Endodermal cell (in vitro differentiated cells): ENCODE measurements around the gene SERTAD4. TPM values are rescaled to one million over a fixed set of nuclear protein-coding genes. Genes with fewer than 3 reads are reported as not detected.

Experiments
- DNase-seq: peaks from one replicate; pipeline ENCODE4 v3.0.0-alpha.2; 2017
- H3K27ac ChIP-seq: 2 replicates; pipeline ENCODE4 v1.5.1; 2013; ENCODE audit warnings: mild to moderate bottlenecking, low read depth, low read length, moderate library complexity
- H3K27me3 ChIP-seq: 2 replicates; pipeline ENCODE4 v1.6.1; 2013; ENCODE audit warnings: mild to moderate bottlenecking, low read length, moderate library complexity; ENCODE audit not compliant: insufficient read depth, control insufficient read depth, poor library complexity, severe bottlenecking
- H3K36me3 ChIP-seq: 2 replicates; pipeline ENCODE4 v1.7.0; 2013; ENCODE audit warnings: mild to moderate bottlenecking, low read length, moderate library complexity; ENCODE audit not compliant: control insufficient read depth, insufficient read depth
- H3K4me1 ChIP-seq: one replicate; pipeline ENCODE4 v1.7.0; 2013; ENCODE audit warnings: low read length; ENCODE audit not compliant: control insufficient read depth, insufficient read depth
- H3K4me3 ChIP-seq: 2 replicates; pipeline ENCODE4 v1.5.1; 2013; ENCODE audit warnings: mild to moderate bottlenecking, low read length, moderate library complexity
- H3K9ac ChIP-seq: 2 replicates; pipeline ENCODE4 v1.6.1; 2013; ENCODE audit warnings: mild to moderate bottlenecking, low read length, moderate library complexity; ENCODE audit not compliant: poor library complexity, severe bottlenecking; ENCODE audit errors: extremely low read depth
- H3K9me3 ChIP-seq: 2 replicates; pipeline ENCODE4 v1.6.1; 2013; ENCODE audit warnings: mild to moderate bottlenecking, low read length, moderate library complexity; ENCODE audit not compliant: control insufficient read depth
- H3K27ac Mint-ChIP-seq: 2 replicates; pipeline ENCODE4 v1.8.0; 2020; ENCODE audit warnings: mixed read lengths
- H3K27me3 Mint-ChIP-seq: 2 replicates; pipeline ENCODE4 v1.8.0; 2021; ENCODE audit warnings: mild to moderate bottlenecking, mixed read lengths; ENCODE audit not compliant: insufficient read depth
- H3K36me3 Mint-ChIP-seq: 2 replicates; pipeline ENCODE4 v1.8.0; 2020; ENCODE audit warnings: low read depth, mixed read lengths
- H3K4me1 Mint-ChIP-seq: 2 replicates; pipeline ENCODE4 v1.8.0; 2020; ENCODE audit warnings: mixed read lengths
- H3K4me3 Mint-ChIP-seq: 2 replicates; pipeline ENCODE4 v1.8.0; 2020; ENCODE audit warnings: mild to moderate bottlenecking, moderate library complexity, mixed read lengths
- H3K9me3 Mint-ChIP-seq: 2 replicates; pipeline ENCODE4 v1.8.0; 2020; ENCODE audit warnings: mild to moderate bottlenecking, mixed read lengths
- WGBS, 2 experiments: methylation state at CpG; one replicate each; pipeline versions ENCODE4 v1.1.5 to v1.1.7; 2013; ENCODE audit warnings: missing lambda C conversion rate in 2 of 2, mixed read lengths in 1 of 2; ENCODE audit not compliant: insufficient coverage in 1 of 2, insufficient read length in 1 of 2; 5-methylcytosine and 5-hydroxymethylcytosine counted together
- total RNA-seq, 2 donors: library from RNA; stranded (reverse); fragmentation: NEBNext Ultra II Directional in 1 of 2; extraction: Animal tissue kit (Norgen Biotek cat#: 25700) in 1 of 2; gene quantifications; 2 replicates in 1 of 2; 3 replicates in 1 of 2; pipeline ENCODE4 v1.2.1, GENCODE V29; 2021
- TF ChIP-seq, protein P1 (sequence below): fragments of 200-600 bp; sonication (generic); conservative IDR thresholded peaks from 2 replicates; pipeline ENCODE4 v1.5.0; 2021; ENCODE audit warnings: antibody characterized with exemption, mild to moderate bottlenecking

The SERTAD4 gene
- total RNA-seq, 2 donors from 2014 or later: 0.58 to 1.1 TPM

DNA sequence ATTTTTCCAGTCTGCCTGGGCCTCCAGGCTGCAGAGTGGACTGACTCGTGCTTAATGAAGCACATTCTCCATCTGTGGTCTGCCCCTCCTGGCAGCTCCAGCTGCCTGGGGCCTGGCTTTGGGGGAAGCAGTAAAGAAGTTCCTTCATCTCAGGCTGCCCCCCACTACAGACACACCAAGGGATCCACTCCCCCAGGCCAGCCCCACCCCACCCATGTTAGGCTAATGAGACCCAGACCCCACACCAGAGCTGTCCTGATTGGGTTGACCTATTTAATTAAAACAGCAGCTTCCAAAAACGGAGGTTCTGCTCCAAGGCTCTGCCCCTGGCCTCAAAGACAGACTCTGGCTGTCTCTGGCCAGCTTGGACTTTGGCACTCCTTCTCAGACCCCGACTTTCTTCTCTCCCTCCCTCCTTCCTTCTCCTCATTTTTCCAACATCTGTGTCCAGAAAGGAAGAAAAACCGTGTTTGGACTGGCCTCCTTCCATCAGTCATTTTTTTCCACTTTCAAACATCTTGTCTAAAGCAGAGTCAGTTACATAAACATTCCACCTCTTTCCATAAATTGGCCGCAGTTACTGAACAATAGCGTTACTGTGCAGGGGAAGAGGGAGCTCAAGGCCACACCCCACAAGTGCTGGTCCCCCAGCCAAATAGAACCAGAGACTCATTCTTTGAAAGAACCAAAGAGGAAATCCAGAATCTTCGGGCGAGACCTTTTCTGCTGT lies 29.7 kb downstream of the SERTAD4 start:
- H3K27me3 Mint-ChIP-seq: peaks cover 3% of the 10 kb centered on the region
- no peaks in the 10 kb centered on the region for H3K9me3 ChIP-seq
- no peaks in the 10 kb centered on the region for H3K9me3 Mint-ChIP-seq
- H3K9ac ChIP-seq: no peak overlapping the region
- H3K36me3 Mint-ChIP-seq: no peaks in the 10 kb centered on the region
- H3K27me3 ChIP-seq: no peaks in the 10 kb centered on the region
- DNase-seq: no peak
- no peak overlapping the region for H3K27ac Mint-ChIP-seq
- H3K4me3 ChIP-seq: no peak overlapping the region
- peaks cover 1% of the 10 kb centered on the region for H3K4me1 Mint-ChIP-seq
- H3K4me1 ChIP-seq: no peaks in the 10 kb centered on the region
- 92 to 95% methylated on average over 5 to 8 of the region's 8 CpGs for WGBS, 2 experiments
- no peak overlapping the region for H3K4me3 Mint-ChIP-seq
- H3K36me3 ChIP-seq: no peaks in the 10 kb centered on the region
- TF ChIP-seq, protein P1, sequence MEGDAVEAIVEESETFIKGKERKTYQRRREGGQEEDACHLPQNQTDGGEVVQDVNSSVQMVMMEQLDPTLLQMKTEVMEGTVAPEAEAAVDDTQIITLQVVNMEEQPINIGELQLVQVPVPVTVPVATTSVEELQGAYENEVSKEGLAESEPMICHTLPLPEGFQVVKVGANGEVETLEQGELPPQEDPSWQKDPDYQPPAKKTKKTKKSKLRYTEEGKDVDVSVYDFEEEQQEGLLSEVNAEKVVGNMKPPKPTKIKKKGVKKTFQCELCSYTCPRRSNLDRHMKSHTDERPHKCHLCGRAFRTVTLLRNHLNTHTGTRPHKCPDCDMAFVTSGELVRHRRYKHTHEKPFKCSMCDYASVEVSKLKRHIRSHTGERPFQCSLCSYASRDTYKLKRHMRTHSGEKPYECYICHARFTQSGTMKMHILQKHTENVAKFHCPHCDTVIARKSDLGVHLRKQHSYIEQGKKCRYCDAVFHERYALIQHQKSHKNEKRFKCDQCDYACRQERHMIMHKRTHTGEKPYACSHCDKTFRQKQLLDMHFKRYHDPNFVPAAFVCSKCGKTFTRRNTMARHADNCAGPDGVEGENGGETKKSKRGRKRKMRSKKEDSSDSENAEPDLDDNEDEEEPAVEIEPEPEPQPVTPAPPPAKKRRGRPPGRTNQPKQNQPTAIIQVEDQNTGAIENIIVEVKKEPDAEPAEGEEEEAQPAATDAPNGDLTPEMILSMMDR: no peak
- H3K27ac ChIP-seq: peak overlapping the region; percentile 49

DNA sequence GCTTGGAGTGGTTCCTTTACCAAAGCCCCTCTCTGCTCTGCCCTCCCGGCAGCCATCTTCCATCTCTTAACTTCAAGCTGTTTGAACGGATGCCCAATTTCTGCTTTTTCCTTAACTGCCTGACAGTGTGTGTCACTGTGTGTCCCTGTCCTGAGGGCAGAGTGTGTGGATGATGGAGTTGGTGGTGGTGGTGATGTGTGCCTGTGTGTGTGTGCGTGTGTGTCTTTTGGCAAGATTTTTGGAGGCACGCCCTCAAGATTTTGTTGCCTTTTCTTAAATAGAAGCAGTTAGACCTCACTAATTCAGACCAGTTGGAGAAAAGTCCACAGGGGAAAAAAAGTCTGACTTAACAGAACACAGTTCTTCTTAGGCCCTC lies 30.3 kb downstream of the SERTAD4 start:
- Histone ChIP-seq H3K4me3 (no peak overlapping the region), H3K9ac (no peak overlapping the region), H3K27me3 (no peaks in the 10 kb centered on the region), H3K9me3 (no peaks in the 10 kb centered on the region), H3K36me3 (no peaks in the 10 kb centered on the region), H3K4me1 (no peaks in the 10 kb centered on the region), H3K27ac (no peak overlapping the region)
- Mint-ChIP-seq H3K4me1 (peaks cover 1% of the 10 kb centered on the region), H3K36me3 (no peaks in the 10 kb centered on the region), H3K9me3 (no peaks in the 10 kb centered on the region), H3K27ac (no peak overlapping the region), H3K4me3 (no peak overlapping the region), H3K27me3 (peaks cover 3% of the 10 kb centered on the region)
- no peak for DNase-seq
- whole genome bisulfite sequencing, 2 experiments: 94% methylated on average over 4 of the region's 4 CpGs; no CpG with 5 or more reads in 1 of the 2 experiments
- TF ChIP-seq, protein P1: no peak

DNA sequence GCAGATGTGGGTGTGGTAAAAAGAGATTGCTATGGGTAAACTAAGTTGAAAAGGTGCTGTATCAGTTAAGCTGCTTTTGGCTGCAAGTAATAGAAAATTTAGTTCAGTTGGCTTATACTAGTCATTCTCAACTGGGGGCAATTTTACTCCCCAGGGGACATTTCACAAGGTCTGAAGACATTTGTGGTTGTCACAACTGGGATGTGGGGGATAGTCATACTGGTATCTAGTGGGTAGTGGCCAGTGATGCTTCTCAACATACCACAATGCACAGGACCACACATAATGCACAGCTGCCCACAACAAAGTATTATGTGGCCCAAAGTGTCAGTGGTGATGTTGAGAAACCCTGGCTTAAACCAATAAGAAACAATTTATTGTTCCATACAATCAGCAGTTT lies 31.4 kb downstream of the SERTAD4 start:
- Histone ChIP-seq H3K9ac (no peak overlapping the region), H3K4me1 (no peaks in the 10 kb centered on the region), H3K9me3 (no peaks in the 10 kb centered on the region), H3K27ac (no peak overlapping the region), H3K4me3 (no peak overlapping the region), H3K36me3 (no peaks in the 10 kb centered on the region), H3K27me3 (no peaks in the 10 kb centered on the region)
- Mint-ChIP-seq H3K4me3 (no peak overlapping the region), H3K36me3 (no peaks in the 10 kb centered on the region), H3K9me3 (no peaks in the 10 kb centered on the region), H3K27ac (no peak overlapping the region), H3K27me3 (peaks cover 3% of the 10 kb centered on the region), H3K4me1 (peaks cover 1% of the 10 kb centered on the region)
- no peak for DNase-seq
- TF ChIP-seq, protein P1: no peak
